Gastrocnemius medialis (tissue), 4 donors: ENCODE data around the gene DEPDC4.

Experiments
- POLR2A ChIP-seq, 2 donors: fragments of 450-650 bp; IDR thresholded peaks; one replicate each; pipeline ENCODE4 v1.6.1; 2017; ENCODE audit warnings: antibody characterized with exemption in 2 of 2, mild to moderate bottlenecking in 2 of 2, moderate library complexity in 2 of 2
- TF ChIP-seq, protein P1 (sequence below), 5 experiments: fragments of 450-650 bp in 3 of 5; fragments of 200-600 bp in 2 of 5; sonication (generic) in 2 of 5; IDR thresholded peaks in 4 of 5; conservative IDR thresholded peaks in 1 of 5; 1 replicate in 4 of 5; 2 replicates in 1 of 5; pipeline ENCODE4 v1.5.1; 2016 to 2019; ENCODE audit warnings: antibody characterized with exemption in 5 of 5, mild to moderate bottlenecking in 3 of 5, moderate library complexity in 3 of 5

DNA sequence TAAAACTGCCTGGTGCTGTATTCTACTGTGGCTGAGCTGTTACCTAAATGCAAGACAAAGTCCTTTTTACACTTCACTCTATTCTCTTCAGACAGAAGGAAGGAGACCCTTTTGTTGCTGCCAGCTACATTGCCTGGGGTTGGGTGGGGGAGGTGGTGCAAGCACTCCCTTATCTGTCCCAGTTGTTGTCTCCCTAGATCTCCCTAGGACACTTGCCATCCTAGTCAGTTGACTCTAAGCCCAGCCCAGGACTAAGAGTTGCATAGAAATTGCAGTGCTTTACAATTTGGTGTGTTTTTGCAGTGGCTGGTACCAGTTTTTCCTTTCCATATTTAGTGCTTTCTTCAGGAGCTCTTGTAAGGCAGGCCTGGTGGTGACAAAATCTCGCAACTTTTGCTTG, 35.2 kb upstream of the DEPDC4 start:
- TF ChIP-seq, protein P1, sequence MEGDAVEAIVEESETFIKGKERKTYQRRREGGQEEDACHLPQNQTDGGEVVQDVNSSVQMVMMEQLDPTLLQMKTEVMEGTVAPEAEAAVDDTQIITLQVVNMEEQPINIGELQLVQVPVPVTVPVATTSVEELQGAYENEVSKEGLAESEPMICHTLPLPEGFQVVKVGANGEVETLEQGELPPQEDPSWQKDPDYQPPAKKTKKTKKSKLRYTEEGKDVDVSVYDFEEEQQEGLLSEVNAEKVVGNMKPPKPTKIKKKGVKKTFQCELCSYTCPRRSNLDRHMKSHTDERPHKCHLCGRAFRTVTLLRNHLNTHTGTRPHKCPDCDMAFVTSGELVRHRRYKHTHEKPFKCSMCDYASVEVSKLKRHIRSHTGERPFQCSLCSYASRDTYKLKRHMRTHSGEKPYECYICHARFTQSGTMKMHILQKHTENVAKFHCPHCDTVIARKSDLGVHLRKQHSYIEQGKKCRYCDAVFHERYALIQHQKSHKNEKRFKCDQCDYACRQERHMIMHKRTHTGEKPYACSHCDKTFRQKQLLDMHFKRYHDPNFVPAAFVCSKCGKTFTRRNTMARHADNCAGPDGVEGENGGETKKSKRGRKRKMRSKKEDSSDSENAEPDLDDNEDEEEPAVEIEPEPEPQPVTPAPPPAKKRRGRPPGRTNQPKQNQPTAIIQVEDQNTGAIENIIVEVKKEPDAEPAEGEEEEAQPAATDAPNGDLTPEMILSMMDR (IDR thresholded peaks at IDR 0.05 in 4 of 5, conservative IDR thresholded peaks at IDR 0.05 in 1 of 5) = no peak
- TF ChIP-seq POLR2A (IDR thresholded peaks at IDR 0.05) = no peak
